Fibroblast of lung (primary cell): Measurements from ENCODE around the gene SCAF1. TPM values are rescaled to one million over a fixed set of nuclear protein-coding genes. Genes with fewer than 3 reads are reported as not detected.

ENCODE experiments used
- DNase-seq, 2 donors: peaks; one replicate each; pipeline versions ENCODE4 v3.0.0 to v3.0.0-alpha.2; 2010; ENCODE audit warnings: low read depth in 2 of 2
- H2AFZ ChIP-seq: 2 replicates; pipeline ENCODE4 v1.5.1; 2012; ENCODE audit warnings: low read length, control low read depth, inconsistent platforms
- H3K27ac ChIP-seq: 2 replicates; pipeline ENCODE4 v1.5.1; 2011; ENCODE audit warnings: low read length, control low read depth; ENCODE audit not compliant: insufficient read depth
- H3K27me3 ChIP-seq: 2 replicates; pipeline ENCODE4 v1.5.1; 2011; ENCODE audit warnings: mild to moderate bottlenecking, low read length; ENCODE audit not compliant: control insufficient read depth, insufficient read depth
- H3K36me3 ChIP-seq: 2 replicates; pipeline ENCODE4 v1.5.1; 2011; ENCODE audit warnings: low read length; ENCODE audit not compliant: control insufficient read depth, insufficient read depth
- H3K4me1 ChIP-seq: 2 replicates; pipeline ENCODE4 v1.5.1; 2011; ENCODE audit warnings: low read length; ENCODE audit not compliant: control insufficient read depth, insufficient read depth; ENCODE audit errors: extremely low read depth
- H3K4me2 ChIP-seq: 2 replicates; pipeline ENCODE4 v1.5.1; 2011; ENCODE audit warnings: low read length, control low read depth; ENCODE audit not compliant: insufficient read depth; ENCODE audit errors: extremely low read depth
- H3K4me3 ChIP-seq, 4 experiments: fragments of 200-600 bp in 1 of 4; sonication (generic) in 1 of 4; replicated peaks in 1 of 4; 2 replicates each; pipeline ENCODE4 v1.5.1; 2011 to 2016; ENCODE audit warnings: low read length in 4 of 4, low read depth in 3 of 4, mild to moderate bottlenecking in 3 of 4, control low read depth in 2 of 4, inconsistent platforms in 1 of 4, mixed read lengths in 1 of 4; ENCODE audit not compliant: insufficient read depth in 1 of 4; ENCODE audit errors: control extremely low read depth in 1 of 4
- H3K79me2 ChIP-seq: 2 replicates; pipeline ENCODE4 v1.5.1; 2012; ENCODE audit warnings: mild to moderate bottlenecking, low read length, inconsistent platforms; ENCODE audit not compliant: control insufficient read depth, insufficient read depth
- H3K9ac ChIP-seq: 2 replicates; pipeline ENCODE4 v1.5.1; 2011; ENCODE audit warnings: mild to moderate bottlenecking, low read length, control low read depth; ENCODE audit not compliant: insufficient read depth
- H3K9me3 ChIP-seq: 2 replicates; pipeline ENCODE4 v1.5.1; 2012; ENCODE audit warnings: low read depth, low read length; ENCODE audit not compliant: control insufficient read depth, insufficient read depth
- H4K20me1 ChIP-seq: 2 replicates; pipeline ENCODE4 v1.5.1; 2011; ENCODE audit warnings: low read length; ENCODE audit not compliant: control insufficient read depth, insufficient read depth; ENCODE audit errors: extremely low read depth
- CTCF ChIP-seq, 2 donors: IDR thresholded peaks in 1 of 2; conservative IDR thresholded peaks in 1 of 2; 1 replicate in 1 of 2; 2 replicates in 1 of 2; pipeline ENCODE4 v1.5.1; 2011 to 2012; ENCODE audit warnings: low read length in 2 of 2, control low read depth in 1 of 2, inconsistent platforms in 1 of 2, low read depth in 1 of 2, mild to moderate bottlenecking in 1 of 2
- EZH2 ChIP-seq: IDR thresholded peaks from 2 replicates; pipeline ENCODE4 v1.5.1; 2012; ENCODE audit warnings: low read length, control low read depth, mild to moderate bottlenecking; ENCODE audit errors: missing control alignments
- polyA plus RNA-seq, 2 donors: library from polyadenylated mRNA; depleted of rRNA in 1 of 2; stranded (reverse) in 1 of 2; unstranded in 1 of 2; fragments of >200 nt; gene quantifications; 2 replicates each; pipeline ENCODE4 v1.2.1, GENCODE V29; 2011 to 2012; ENCODE audit warnings: missing spikeins in 1 of 2
- total RNA-seq: library from RNA; depleted of rRNA; stranded (reverse); fragments of >200 nt; gene quantifications from 2 replicates; pipeline ENCODE4 v1.2.1, GENCODE V29; 2014

Gene SCAF1
- total and polyA plus RNA-seq, 2 donors (not counting 1 experiment from before 2014, with no cell fraction given) = 8.7 to 11.9 TPM

GRCh38 chr19:49676136-49676783 lies 34.3 kb downstream of the SCAF1 start:
- H3K27ac ChIP-seq = peak overlapping the region; percentile 98
- peaks cover 2% of the 10 kb centered on the region for H3K36me3 ChIP-seq
- peak overlapping the region; percentile 32 to 67 (median 50) for H3K4me3 ChIP-seq
- H3K9me3 ChIP-seq = no peaks in the 10 kb centered on the region
- H3K27me3 ChIP-seq = no peaks in the 10 kb centered on the region
- peak; percentile 93 to 97 for DNase-seq
- peak overlapping the region; percentile 99 for H2AFZ ChIP-seq
- no peaks in the 10 kb centered on the region for H4K20me1 ChIP-seq
- H3K4me1 ChIP-seq = peaks cover 7% of the 10 kb centered on the region
- H3K4me2 ChIP-seq = peak overlapping the region; percentile 89
- TF ChIP-seq EZH2 (no peak), CTCF (conservative IDR thresholded peaks at IDR 0.05 in 1 of 2, IDR thresholded peaks at IDR 0.05 in 1 of 2; ENCODE audit: low read depth in 1 of 2, low read length in 2 of 2) (no peak)
- H3K79me2 ChIP-seq = peaks cover 36% of the 10 kb centered on the region
- peak overlapping the region; percentile 85 for H3K9ac ChIP-seq

- Histone ChIP-seq H2AFZ (no peak overlapping the region), H3K27ac (peak overlapping the region; percentile 98), H3K27me3 (no peaks in the 10 kb centered on the region), H3K9ac (peak overlapping the region; percentile 91), H3K36me3 (peaks cover 3% of the 10 kb centered on the region), H3K79me2 (peaks cover 38% of the 10 kb centered on the region), H3K9me3 (no peaks in the 10 kb centered on the region), H3K4me3 (peak overlapping the region; percentile 76 to 99 (median 90)), H3K4me2 (no peak overlapping the region), H4K20me1 (no peaks in the 10 kb centered on the region), H3K4me1 (peaks cover 7% of the 10 kb centered on the region)
- TF ChIP-seq CTCF (conservative IDR thresholded peaks at IDR 0.05 in 1 of 2, IDR thresholded peaks at IDR 0.05 in 1 of 2; ENCODE audit: low read depth in 1 of 2, low read length in 2 of 2) (no peak), EZH2 (no peak)
- peak; percentile 100 for DNase-seq
These were observed 34.8 kb downstream of the SCAF1 start for GRCh38 chr19:49676784-49677230.

GRCh38 chr19:49677231-49677900 lies 35.4 kb downstream of the SCAF1 start, which contains the start of gene PRMT1:
Gene PRMT1 (plus strand): TSS chr19:49677271. CDS start chr19:49677281, 10 bp downstream.
- H4K20me1 ChIP-seq = no peaks in the 10 kb centered on the region
- peak within 1 kb of the TSS; percentile 89 for H3K4me2 ChIP-seq
- peak in 1 of 2 donors; percentile 29 for DNase-seq
- H3K9ac ChIP-seq = peak within 1 kb of the TSS; percentile 91
- peak within 1 kb of the TSS; percentile 99 for H2AFZ ChIP-seq
- H3K27ac ChIP-seq = peak within 1 kb of the TSS; percentile 98
- TF ChIP-seq CTCF (conservative IDR thresholded peaks at IDR 0.05 in 1 of 2, IDR thresholded peaks at IDR 0.05 in 1 of 2; ENCODE audit: low read depth in 1 of 2, low read length in 2 of 2) = no peak
- TF ChIP-seq EZH2 = no peak
- peak within 1 kb of the TSS; percentile 76 to 99 (median 90) for H3K4me3 ChIP-seq
- peaks cover 4% of the 10 kb centered on the region for H3K4me1 ChIP-seq
- H3K27me3 ChIP-seq = no peaks in the 10 kb centered on the region
- no peaks in the 10 kb centered on the region for H3K9me3 ChIP-seq
- peaks cover 40% of the 10 kb centered on the region for H3K79me2 ChIP-seq
- H3K36me3 ChIP-seq = peaks cover 5% of the 10 kb centered on the region
